Measurements from ENCODE around the gene UBE2G2.

DNA sequence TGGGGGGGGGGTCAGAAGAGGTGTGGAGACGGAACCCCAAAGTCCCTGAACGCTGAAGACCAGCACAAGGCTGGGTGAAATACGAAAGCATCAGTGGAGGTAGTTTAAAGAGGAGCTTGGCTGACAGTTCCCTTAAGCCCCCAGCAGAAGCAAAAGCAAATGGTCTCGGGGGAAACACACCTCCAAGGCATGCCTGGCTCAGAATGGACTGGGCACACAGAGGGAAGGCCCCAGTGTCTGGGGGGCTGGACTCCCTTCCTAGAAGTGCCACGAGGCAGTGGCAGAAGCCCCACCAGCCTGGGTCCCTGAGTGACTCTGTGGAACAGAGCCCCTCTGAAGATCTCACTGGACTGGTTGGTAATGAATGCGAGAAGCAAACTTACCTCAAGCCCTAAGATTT lies 43.9 kb downstream of the UBE2G2 start:
- no peak for TF ChIP-seq SUZ12 (IDR thresholded peaks at IDR 0.05; ENCODE audit: extremely low read depth, insufficient read depth, insufficient read length)
- TF ChIP-seq ZNF274 (IDR thresholded peaks at IDR 0.05; ENCODE audit: low read depth, low read length), result no peak

Data from NT2/D1 (cell line).